RWPE2 (cell line): ENCODE data around the gene ATP12A.

Experiments used
- ATAC-seq: fragments of 200-7000 bp; cut with Tn5 transposase; 3 replicates; pipeline ENCODE4 v1.9.1; 2021; ENCODE audit warnings: low read depth
- DNase-seq: peaks from one replicate; pipeline ENCODE4 v3.0.0-alpha.2; 2020; ENCODE audit warnings: low spot score
- H3K27ac ChIP-seq: fragments of 450-650 bp; 2 replicates; pipeline ENCODE4 v1.5.1; 2017; ENCODE audit warnings: mild to moderate bottlenecking; ENCODE audit not compliant: poor library complexity, severe bottlenecking
- H3K27me3 ChIP-seq: fragments of 250-450 bp; sonication (Bioruptor Pico); 2 replicates; pipeline ENCODE4 v1.5.1; 2021; ENCODE audit warnings: mild to moderate bottlenecking, moderate library complexity; ENCODE audit not compliant: insufficient read depth, poor library complexity, severe bottlenecking
- H3K36me3 ChIP-seq: fragments of 250-450 bp; sonication (Bioruptor Pico); 2 replicates; pipeline ENCODE4 v1.5.1; 2020; ENCODE audit warnings: low read depth, mild to moderate bottlenecking, moderate library complexity
- H3K4me1 ChIP-seq: fragments of 250-450 bp; sonication (Bioruptor Pico); 2 replicates; pipeline ENCODE4 v1.5.1; 2021; ENCODE audit warnings: mild to moderate bottlenecking, moderate library complexity; ENCODE audit not compliant: insufficient read depth, poor library complexity, severe bottlenecking
- H3K4me3 ChIP-seq: fragments of 250-450 bp; sonication (Bioruptor Pico); 2 replicates; pipeline ENCODE4 v1.5.1; 2021; ENCODE audit warnings: mild to moderate bottlenecking, moderate library complexity; ENCODE audit not compliant: severe bottlenecking
- H3K9me3 ChIP-seq: fragments of 250-450 bp; sonication (Bioruptor Pico); 2 replicates; pipeline ENCODE4 v1.5.1; 2021; ENCODE audit warnings: mild to moderate bottlenecking, moderate library complexity; ENCODE audit not compliant: severe bottlenecking
- TF ChIP-seq, protein P1 (sequence below): fragments of 450-650 bp; IDR thresholded peaks from one replicate; pipeline ENCODE4 v1.5.1; 2017; ENCODE audit warnings: mild to moderate bottlenecking, moderate library complexity; ENCODE audit not compliant: poor library complexity, severe bottlenecking

Gene ATP12A

DNA sequence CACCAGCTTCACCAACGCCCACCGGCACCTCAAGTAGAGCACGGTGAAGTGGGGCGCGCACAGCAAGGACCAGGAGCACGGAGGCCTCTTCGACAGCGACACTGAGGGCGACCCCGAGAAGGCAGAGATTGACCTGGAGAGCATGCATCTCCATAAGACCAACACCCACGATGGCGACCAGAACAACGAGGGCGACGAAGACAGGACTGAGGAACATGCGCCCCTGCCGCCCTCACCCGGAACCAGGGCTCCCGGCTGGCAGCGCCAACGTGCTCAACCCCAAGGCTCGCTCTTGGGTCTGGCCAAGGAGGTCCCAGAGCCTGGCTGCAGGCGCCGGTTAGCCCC, 65.3 kb downstream of the ATP12A start:
- H3K27ac ChIP-seq = no peak overlapping the region
- no peak for DNase-seq
- ATAC-seq = no peak
- TF ChIP-seq, protein P1, sequence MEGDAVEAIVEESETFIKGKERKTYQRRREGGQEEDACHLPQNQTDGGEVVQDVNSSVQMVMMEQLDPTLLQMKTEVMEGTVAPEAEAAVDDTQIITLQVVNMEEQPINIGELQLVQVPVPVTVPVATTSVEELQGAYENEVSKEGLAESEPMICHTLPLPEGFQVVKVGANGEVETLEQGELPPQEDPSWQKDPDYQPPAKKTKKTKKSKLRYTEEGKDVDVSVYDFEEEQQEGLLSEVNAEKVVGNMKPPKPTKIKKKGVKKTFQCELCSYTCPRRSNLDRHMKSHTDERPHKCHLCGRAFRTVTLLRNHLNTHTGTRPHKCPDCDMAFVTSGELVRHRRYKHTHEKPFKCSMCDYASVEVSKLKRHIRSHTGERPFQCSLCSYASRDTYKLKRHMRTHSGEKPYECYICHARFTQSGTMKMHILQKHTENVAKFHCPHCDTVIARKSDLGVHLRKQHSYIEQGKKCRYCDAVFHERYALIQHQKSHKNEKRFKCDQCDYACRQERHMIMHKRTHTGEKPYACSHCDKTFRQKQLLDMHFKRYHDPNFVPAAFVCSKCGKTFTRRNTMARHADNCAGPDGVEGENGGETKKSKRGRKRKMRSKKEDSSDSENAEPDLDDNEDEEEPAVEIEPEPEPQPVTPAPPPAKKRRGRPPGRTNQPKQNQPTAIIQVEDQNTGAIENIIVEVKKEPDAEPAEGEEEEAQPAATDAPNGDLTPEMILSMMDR = no peak
- H3K36me3 ChIP-seq = no peaks in the 10 kb centered on the region
- H3K4me1 ChIP-seq = peaks cover 12% of the 10 kb centered on the region
- no peak overlapping the region for H3K4me3 ChIP-seq
- H3K27me3 ChIP-seq = peaks cover 4% of the 10 kb centered on the region
- H3K9me3 ChIP-seq = no peaks in the 10 kb centered on the region

DNA sequence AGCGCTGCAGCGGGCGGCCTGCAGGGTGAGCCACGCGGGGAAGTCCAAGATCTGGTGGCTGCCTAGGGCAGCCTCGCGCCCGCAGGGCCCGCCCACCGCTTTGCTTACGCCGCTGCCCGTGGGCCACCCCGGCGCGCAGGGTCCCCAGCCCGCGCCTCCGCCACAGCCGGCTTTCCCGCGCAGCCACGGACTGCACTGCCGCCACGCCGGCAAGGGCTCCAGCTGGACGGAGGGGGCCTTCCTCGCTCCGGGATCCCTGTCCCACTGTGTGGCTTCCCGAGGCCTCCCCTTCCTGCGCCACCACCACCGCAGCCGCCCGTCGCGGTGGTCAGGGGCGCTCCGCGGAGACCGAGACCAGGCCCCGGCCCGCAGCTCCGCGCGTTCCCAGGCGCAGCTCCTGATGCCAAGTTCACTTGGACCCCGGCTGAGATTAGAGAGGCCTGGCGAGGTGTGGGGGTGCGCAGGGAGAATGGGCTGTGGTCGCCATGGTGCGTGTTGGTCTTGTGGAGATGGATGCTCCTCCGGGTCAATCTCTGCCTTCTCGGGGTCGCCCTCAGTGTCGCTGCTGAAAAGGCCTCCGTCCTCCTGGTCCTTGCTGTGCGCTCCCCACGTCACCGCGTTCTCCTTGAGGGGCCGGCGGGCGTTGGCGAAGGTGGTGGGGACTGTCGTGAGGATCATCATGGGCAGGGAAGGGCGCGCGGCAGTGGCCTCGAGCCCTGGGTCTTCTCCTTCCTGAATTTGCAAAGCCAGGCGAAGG, 65.8 kb downstream of the ATP12A start:
- ATAC-seq (no peak), DNase-seq (no peak)
- H3K27ac ChIP-seq = no peak overlapping the region
- peaks cover 4% of the 10 kb centered on the region for H3K27me3 ChIP-seq
- TF ChIP-seq, protein P1 = no peak
- H3K4me1 ChIP-seq = peaks cover 12% of the 10 kb centered on the region
- no peak overlapping the region for H3K4me3 ChIP-seq
- H3K36me3 ChIP-seq = no peaks in the 10 kb centered on the region
- H3K9me3 ChIP-seq = no peaks in the 10 kb centered on the region

DNA sequence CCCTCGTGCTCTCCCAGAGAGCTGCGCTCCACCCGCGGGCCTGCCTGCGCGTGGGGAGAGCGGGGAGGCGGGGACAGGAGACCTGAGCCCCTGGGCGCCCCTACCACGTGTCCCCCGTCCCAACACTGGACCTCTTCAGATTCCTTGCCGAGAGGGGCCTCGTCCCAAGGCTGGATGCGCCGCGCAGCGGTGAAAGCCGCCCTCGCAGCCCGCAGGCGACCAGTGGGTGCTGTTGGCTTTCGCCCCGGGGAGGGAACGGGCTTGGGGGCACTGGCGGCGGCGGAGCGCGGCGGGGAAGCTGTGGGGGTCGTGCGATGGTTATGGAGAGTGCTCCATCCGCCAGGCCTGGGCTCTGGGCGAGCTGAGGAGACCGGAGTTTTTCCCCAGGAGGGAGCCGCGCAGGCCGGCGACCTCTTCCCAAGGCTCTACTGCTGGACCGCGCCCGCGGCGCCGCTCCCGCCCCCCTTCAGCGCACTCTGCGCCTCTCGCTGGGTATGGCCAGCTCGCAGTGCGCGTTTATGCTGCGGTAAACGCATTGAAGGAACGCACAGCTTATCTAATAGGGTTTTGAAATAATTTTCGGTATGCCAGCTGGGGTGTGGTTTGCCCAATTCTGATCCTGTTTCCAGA, 66.5 kb downstream of the ATP12A start:
- DNase-seq (no peak), ATAC-seq (peak; percentile 42; the same call in 1 of the 3 replicates)
- no peaks in the 10 kb centered on the region for H3K36me3 ChIP-seq
- peaks cover 12% of the 10 kb centered on the region for H3K4me1 ChIP-seq
- H3K9me3 ChIP-seq = no peaks in the 10 kb centered on the region
- no peak overlapping the region for H3K4me3 ChIP-seq
- TF ChIP-seq, protein P1 = no peak
- peaks cover 4% of the 10 kb centered on the region for H3K27me3 ChIP-seq
- no peak overlapping the region for H3K27ac ChIP-seq

GRCh38 chr13:24747248-24748060, 67.2 kb downstream of the ATP12A start:
- H3K27me3 ChIP-seq = peaks cover 4% of the 10 kb centered on the region
- H3K9me3 ChIP-seq = no peaks in the 10 kb centered on the region
- H3K4me3 ChIP-seq = peak overlapping the region; percentile 27
- no peaks in the 10 kb centered on the region for H3K36me3 ChIP-seq
- DNase-seq (no peak), ATAC-seq (peak; percentile 52)
- peaks cover 12% of the 10 kb centered on the region for H3K4me1 ChIP-seq
- TF ChIP-seq, protein P1 = no peak
- H3K27ac ChIP-seq = no peak overlapping the region
